Choroid plexus epithelial cell (primary cell): ENCODE data around the gene PPARA.

ENCODE experiments used
- DNase-seq: peaks from one replicate; pipeline ENCODE4 v3.0.0-alpha.2; 2010; ENCODE audit warnings: low read depth
- H3K4me3 ChIP-seq: 2 replicates; pipeline ENCODE4 v1.5.1; 2011; ENCODE audit warnings: low read depth, mild to moderate bottlenecking, control low read depth, low read length, moderate library complexity
- CTCF ChIP-seq: conservative IDR thresholded peaks from 2 replicates; pipeline ENCODE4 v1.5.1; 2011; ENCODE audit warnings: low read depth, mild to moderate bottlenecking, control low read depth, inconsistent platforms, low read length, moderate library complexity

PPARA gene

GRCh38 chr22:46123694-46124382, 26.5 kb upstream of the PPARA start:
- no peak for DNase-seq
- no peak for TF ChIP-seq CTCF
- H3K4me3 ChIP-seq: no peak overlapping the region

DNA sequence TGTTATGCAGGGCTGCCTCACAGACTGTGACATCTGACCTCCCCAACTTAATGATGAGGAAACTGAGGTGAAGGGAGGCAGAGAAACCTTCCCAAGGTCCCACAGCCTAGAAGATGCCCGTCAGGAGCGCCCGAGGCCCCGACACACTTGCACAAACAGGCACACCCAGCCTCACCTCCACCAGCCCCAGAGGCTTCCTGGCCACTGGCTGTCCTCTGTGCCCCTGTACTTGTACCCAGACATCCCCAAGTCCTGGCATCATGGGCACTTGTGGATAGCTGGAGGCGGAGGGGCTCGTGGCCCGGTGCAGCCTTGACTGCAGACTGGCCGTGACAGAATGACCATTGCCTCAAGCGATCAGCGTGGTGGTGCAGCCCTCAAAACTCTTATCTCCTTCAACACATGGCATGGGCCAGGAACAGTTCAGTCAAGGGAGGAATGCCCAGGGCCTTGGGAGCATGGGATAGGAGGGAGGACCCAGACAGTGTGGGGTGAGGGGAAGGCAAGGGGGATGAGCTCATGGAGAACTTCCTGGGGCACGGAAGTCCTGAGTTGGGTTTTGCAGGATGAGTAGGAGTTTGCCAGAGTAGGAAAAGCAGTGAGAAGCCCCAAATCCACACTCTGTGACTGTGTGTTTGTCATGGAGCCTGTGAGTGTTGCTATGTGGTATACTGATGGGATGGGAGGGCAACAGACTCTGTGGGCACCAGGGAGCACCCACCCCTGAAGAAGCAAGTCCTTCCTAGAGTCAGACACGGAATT, 25.8 kb upstream of the PPARA start:
- no peak for DNase-seq
- no peak for TF ChIP-seq CTCF
- H3K4me3 ChIP-seq: no peak overlapping the region

DNA sequence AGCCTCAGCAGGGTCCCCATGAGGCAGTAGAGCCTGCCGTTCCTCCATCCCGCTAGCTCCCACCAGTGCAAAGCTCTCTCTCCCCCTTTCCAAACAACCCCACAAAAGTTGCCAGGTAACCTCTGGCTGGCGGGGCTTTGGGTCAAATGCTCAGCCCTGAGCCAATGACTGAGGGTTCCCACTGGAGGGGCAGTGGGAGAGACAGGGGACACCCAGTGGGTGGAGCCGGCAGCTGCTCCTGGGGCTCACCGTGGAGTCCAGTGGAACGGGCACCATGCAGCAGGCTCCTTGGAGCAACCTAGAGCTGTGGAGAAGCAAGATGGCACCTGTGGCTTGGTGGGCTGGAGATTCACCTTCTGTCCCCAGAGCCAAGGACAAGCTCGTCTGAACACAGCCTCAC, 25.0 kb upstream of the PPARA start:
- no peak overlapping the region for H3K4me3 ChIP-seq
- TF ChIP-seq CTCF: no peak
- DNase-seq: no peak

- no peak for DNase-seq
- TF ChIP-seq CTCF: no peak
- no peak overlapping the region for H3K4me3 ChIP-seq
These were observed 24.2 kb upstream of the PPARA start for GRCh38 chr22:46125816-46126765.

DNA sequence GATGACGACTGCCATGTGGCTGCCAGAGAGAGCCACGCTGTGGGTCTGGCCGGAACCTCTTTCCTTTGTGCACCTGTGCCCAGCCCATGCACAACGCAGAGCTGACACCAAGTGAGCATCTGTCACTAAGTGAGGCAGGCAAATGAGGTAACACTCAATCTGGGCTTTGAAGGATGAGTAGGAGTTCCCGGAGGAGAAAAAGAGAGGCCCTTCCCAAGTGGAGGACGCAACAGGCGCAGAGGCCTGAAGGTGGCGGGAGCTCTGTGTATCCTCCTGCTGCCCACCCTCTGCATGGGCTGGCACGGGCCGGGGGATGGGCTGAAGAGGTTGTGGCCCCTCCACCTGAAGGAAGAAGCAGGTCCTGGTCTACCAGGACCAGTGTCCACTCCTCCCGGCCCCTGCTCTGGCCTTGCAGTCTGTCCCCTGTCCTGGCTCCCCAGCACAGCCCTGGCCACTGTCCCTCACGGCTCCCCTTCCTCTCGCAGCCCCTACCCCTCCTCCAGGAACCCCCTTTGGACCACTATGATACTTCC, 23.4 kb upstream of the PPARA start:
- no peak for TF ChIP-seq CTCF
- no peak for DNase-seq
- no peak overlapping the region for H3K4me3 ChIP-seq

DNA sequence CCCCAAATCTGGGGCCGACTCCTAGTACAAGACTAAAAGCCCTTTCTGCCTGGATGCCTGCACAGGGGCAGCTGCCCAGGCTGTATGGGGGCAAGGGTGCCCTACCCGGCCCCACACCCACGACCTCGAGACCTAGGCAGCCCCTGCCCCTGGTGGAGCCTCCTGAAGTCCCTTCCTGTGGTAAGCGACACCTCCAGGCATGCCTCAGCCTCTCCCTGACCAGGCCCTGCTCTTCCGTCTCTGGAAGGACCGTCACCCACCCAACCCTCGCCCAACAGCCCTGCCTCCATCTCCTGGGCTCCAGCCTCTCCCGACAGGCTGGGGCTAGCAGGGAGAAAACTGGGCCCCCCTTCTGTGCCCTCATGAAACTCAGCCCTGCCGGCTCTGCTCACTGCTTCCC, 22.8 kb upstream of the PPARA start:
- no peak for TF ChIP-seq CTCF
- no peak for DNase-seq
- H3K4me3 ChIP-seq: no peak overlapping the region
